ENCODE results near the gene TFEB.

- TF ChIP-seq CTCF (IDR thresholded peaks at IDR 0.05), result no peak
- TF ChIP-seq EP300 (IDR thresholded peaks at IDR 0.05), result no peak
- no peak for TF ChIP-seq POLR2A (IDR thresholded peaks at IDR 0.05)
- no peak for TF ChIP-seq POLR2AphosphoS5 (IDR thresholded peaks at IDR 0.05)
These were observed 85.3 kb downstream of the TFEB start for GRCh38 chr6:41650120-41650519.
